K562 (cell line): Measurements from ENCODE around the gene SUFU. TPM values are rescaled to one million over a fixed set of nuclear protein-coding genes. Genes with fewer than 3 reads are reported as not detected.

ENCODE experiments used
- ETV1 ChIP-seq: fragments of 450-650 bp; conservative IDR thresholded peaks from 2 replicates; pipeline ENCODE4 v1.6.1; 2016; ENCODE audit warnings: missing genetic modification characterization, control low read depth, low read depth, missing compliant biosample characterization
- HDAC8 ChIP-seq: fragments of 450-650 bp; IDR thresholded peaks from 2 replicates; pipeline ENCODE4 v1.6.1; 2016; ENCODE audit warnings: mild to moderate bottlenecking, missing genetic modification characterization, moderate library complexity, missing compliant biosample characterization
- KLF6 ChIP-seq: fragments of 250-450 bp; sonication (Bioruptor Pico); IDR thresholded peaks from 2 replicates; pipeline ENCODE4 v1.4.0; 2020; ENCODE audit warnings: mild to moderate bottlenecking, moderate library complexity, borderline replicate concordance
- MECOM ChIP-seq: fragments of 250-450 bp; sonication (Bioruptor Pico); IDR thresholded peaks from 2 replicates; pipeline ENCODE4 v1.8.0; 2022; ENCODE audit warnings: inconsistent platforms
- NFIX ChIP-seq: fragments of 250-450 bp; sonication (Bioruptor Pico); IDR thresholded peaks from 2 replicates; pipeline ENCODE4 v1.4.0; 2020; ENCODE audit warnings: low read depth, mild to moderate bottlenecking, moderate library complexity
- RHOXF2B ChIP-seq: fragments of 250-450 bp; sonication (Bioruptor Pico); conservative IDR thresholded peaks from 2 replicates; pipeline ENCODE4 v1.5.1; 2021
- SMAD3 ChIP-seq: fragments of 450-650 bp; formaldehyde crosslinking; conservative IDR thresholded peaks from 2 replicates; pipeline ENCODE4 v1.4.0; 2020; ENCODE audit warnings: mild to moderate bottlenecking
- ZNF165 ChIP-seq: fragments of 250-450 bp; sonication (Bioruptor Pico); IDR thresholded peaks from 2 replicates; pipeline ENCODE4 v1.4.0; 2020; ENCODE audit warnings: borderline replicate concordance
- ZNF23 ChIP-seq: fragments of 250-450 bp; sonication (Bioruptor Pico); IDR thresholded peaks from 2 replicates; pipeline ENCODE4 v1.4.0; 2020; ENCODE audit warnings: mild to moderate bottlenecking
- ZNF57 ChIP-seq: fragments of 450-650 bp; formaldehyde crosslinking; IDR thresholded peaks from 2 replicates; pipeline ENCODE4 v1.4.0; 2020; ENCODE audit warnings: mild to moderate bottlenecking, moderate library complexity
- ZNF584 ChIP-seq: fragments of 200-800 bp; sonication (Bioruptor generic); IDR thresholded peaks from 2 replicates; pipeline ENCODE4 v1.6.1; 2016; ENCODE audit warnings: low read depth, mild to moderate bottlenecking, missing genetic modification characterization, missing compliant biosample characterization
- ZNF699 ChIP-seq: fragments of 250-450 bp; sonication (Bioruptor Pico); IDR thresholded peaks from 2 replicates; pipeline ENCODE4 v1.8.0; 2021; ENCODE audit warnings: mild to moderate bottlenecking, moderate library complexity; ENCODE audit not compliant: insufficient replicate concordance
- ZNF766 ChIP-seq: fragments of 200-800 bp; sonication (Bioruptor generic); conservative IDR thresholded peaks from 2 replicates; pipeline ENCODE4 v1.6.1; 2016; ENCODE audit warnings: missing genetic modification characterization, missing compliant biosample characterization
- polyA plus RNA-seq, 8 experiments: library from polyadenylated mRNA; depleted of rRNA in 4 of 8; stranded (reverse) in 5 of 8; unstranded in 3 of 8; fragments of >200 nt; fragmentation: Nextera tagmentation in 2 of 8; fragmentation: Illumina TruSeq in 1 of 8; extraction: Ambion mirVana in 2 of 8; extraction: Trizol in 1 of 8; gene quantifications; 2 replicates each; pipeline versions ENCODE4 v1.2.1 to v1.2.3, GENCODE V29; 2011 to 2014; ENCODE audit warnings: inconsistent platforms in 1 of 8, missing spikeins in 1 of 8
- total RNA-seq, 7 experiments: library from RNA; depleted of rRNA in 6 of 7; stranded (reverse); fragments of >200 nt in 6 of 7; fragmentation: Illumina TruSeq in 2 of 7; extraction: Trizol in 2 of 7; gene quantifications; 2 replicates each; pipeline versions ENCODE4 v1.2.1 to v1.2.3, GENCODE V29; 2011 to 2021; ENCODE audit warnings: low replicate concordance in 1 of 7
- TF ChIP-seq, protein P1 (sequence below): fragments of 450-650 bp; formaldehyde crosslinking; IDR thresholded peaks from 2 replicates; pipeline ENCODE4 v1.4.0; 2022; ENCODE audit warnings: mild to moderate bottlenecking, moderate library complexity
- TF ChIP-seq, protein P2 (sequence below), 2 experiments: fragments of 250-450 bp in 1 of 2; fragments of 450-650 bp in 1 of 2; sonication (Bioruptor Pico) in 1 of 2; IDR thresholded peaks; 2 replicates each; pipeline versions ENCODE4 v1.6.1 to v1.8.0; 2016 to 2021; ENCODE audit warnings: mild to moderate bottlenecking in 2 of 2, moderate library complexity in 2 of 2, missing compliant biosample characterization in 1 of 2, missing genetic modification characterization in 1 of 2
- TF ChIP-seq, protein P3 (sequence below): fragments of 450-650 bp; formaldehyde crosslinking; IDR thresholded peaks from 2 replicates; pipeline ENCODE4 v1.4.0; 2020; ENCODE audit warnings: mild to moderate bottlenecking, moderate library complexity
- TF ChIP-seq, protein P4 (sequence below): fragments of 250-450 bp; sonication (Bioruptor Pico); IDR thresholded peaks from 2 replicates; pipeline ENCODE4 v1.4.0; 2020; ENCODE audit warnings: borderline replicate concordance
- TF ChIP-seq, protein P5 (sequence below): fragments of 450-650 bp; formaldehyde crosslinking; IDR thresholded peaks from 2 replicates; pipeline ENCODE4 v1.4.0; 2020; ENCODE audit warnings: mild to moderate bottlenecking, moderate library complexity

SUFU gene
- total and polyA plus RNA-seq, 9 of the 15 experiments (the other 6 are each of a cell fraction or from before 2014, with no cell fraction given): 0.59 to 6.3 (median 0.82) TPM

DNA sequence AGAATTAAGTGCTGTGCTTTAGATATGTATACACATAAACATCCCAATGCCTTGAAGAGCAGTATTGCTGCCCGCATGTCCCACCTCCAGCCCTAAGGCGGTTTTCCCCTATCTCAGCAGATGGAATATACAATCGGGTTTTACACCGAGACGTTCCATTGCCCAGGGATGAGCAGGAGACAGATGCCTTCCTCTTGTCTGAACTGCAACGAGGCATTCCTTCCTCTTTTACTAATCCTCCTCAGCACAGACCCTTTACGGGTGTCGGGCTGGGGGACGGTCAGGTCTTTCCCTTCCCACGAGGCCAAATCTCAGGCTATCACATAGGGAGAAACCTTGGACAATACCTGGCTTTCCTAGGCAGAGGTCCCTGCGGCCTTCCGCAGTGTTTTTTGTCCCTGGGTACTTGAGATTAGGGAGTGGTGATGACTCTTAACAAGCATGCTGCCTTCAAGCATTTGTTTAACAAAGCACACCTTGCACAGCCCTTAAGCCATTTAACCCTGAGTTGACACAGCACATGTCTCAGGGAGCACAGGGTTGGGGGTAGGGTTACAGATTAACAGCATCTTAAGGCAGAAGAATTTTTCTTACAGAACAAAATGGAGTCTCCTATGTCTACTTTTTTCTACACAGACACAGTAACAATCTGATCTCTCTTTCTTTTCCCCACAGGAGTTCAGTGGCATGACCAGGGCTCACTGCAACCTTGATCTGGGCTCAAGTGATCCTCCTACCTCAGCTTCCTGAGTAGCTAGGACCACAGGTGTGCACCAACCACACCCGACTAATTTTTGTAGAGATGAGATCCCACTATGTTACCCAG, 48.9 kb upstream of the SUFU start (continued):
- TF ChIP-seq, protein P1, sequence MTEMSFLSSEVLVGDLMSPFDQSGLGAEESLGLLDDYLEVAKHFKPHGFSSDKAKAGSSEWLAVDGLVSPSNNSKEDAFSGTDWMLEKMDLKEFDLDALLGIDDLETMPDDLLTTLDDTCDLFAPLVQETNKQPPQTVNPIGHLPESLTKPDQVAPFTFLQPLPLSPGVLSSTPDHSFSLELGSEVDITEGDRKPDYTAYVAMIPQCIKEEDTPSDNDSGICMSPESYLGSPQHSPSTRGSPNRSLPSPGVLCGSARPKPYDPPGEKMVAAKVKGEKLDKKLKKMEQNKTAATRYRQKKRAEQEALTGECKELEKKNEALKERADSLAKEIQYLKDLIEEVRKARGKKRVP (CRISPR knock-in tag): peak; percentile 77
- TF ChIP-seq SMAD3 (CRISPR knock-in tag) (peak; percentile 93), ZNF23 (CRISPR knock-in tag) (peak; percentile 80), HDAC8 (peak; percentile 97), RHOXF2B (peak; percentile 89; the same call in 1 of the 2 replicates), ZNF57 (CRISPR knock-in tag) (0 out of 2 replicates have a peak, but pooled peaks have one; percentile 79), ZNF584 (CRISPR knock-in tag) (peak; percentile 90), KLF6 (CRISPR knock-in tag) (peak; percentile 96), ZNF165 (CRISPR knock-in tag) (peak; percentile 72; the same call in 1 of the 2 replicates), ZNF699 (peak; percentile 28), ZNF766 (CRISPR knock-in tag) (peak; percentile 78; the same call in 1 of the 2 replicates), ETV1 (tag) (peak; percentile 73), MECOM (CRISPR knock-in tag) (peak; percentile 98), NFIX (CRISPR knock-in tag) (0 out of 2 replicates have a peak, but pooled peaks have one; percentile 17)
- TF ChIP-seq, protein P2, sequence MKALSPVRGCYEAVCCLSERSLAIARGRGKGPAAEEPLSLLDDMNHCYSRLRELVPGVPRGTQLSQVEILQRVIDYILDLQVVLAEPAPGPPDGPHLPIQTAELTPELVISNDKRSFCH (CRISPR knock-in tag; IDR thresholded peaks at IDR 0.05): peak; percentile 75; the same call in 1 of the 2 replicates
- TF ChIP-seq, protein P2 (tag; IDR thresholded peaks at IDR 0.05): peak; percentile 98
- TF ChIP-seq, protein P3, sequence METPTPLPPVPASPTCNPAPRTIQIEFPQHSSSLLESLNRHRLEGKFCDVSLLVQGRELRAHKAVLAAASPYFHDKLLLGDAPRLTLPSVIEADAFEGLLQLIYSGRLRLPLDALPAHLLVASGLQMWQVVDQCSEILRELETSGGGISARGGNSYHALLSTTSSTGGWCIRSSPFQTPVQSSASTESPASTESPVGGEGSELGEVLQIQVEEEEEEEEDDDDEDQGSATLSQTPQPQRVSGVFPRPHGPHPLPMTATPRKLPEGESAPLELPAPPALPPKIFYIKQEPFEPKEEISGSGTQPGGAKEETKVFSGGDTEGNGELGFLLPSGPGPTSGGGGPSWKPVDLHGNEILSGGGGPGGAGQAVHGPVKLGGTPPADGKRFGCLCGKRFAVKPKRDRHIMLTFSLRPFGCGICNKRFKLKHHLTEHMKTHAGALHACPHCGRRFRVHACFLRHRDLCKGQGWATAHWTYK (CRISPR knock-in tag): peak; percentile 95
- TF ChIP-seq, protein P4, sequence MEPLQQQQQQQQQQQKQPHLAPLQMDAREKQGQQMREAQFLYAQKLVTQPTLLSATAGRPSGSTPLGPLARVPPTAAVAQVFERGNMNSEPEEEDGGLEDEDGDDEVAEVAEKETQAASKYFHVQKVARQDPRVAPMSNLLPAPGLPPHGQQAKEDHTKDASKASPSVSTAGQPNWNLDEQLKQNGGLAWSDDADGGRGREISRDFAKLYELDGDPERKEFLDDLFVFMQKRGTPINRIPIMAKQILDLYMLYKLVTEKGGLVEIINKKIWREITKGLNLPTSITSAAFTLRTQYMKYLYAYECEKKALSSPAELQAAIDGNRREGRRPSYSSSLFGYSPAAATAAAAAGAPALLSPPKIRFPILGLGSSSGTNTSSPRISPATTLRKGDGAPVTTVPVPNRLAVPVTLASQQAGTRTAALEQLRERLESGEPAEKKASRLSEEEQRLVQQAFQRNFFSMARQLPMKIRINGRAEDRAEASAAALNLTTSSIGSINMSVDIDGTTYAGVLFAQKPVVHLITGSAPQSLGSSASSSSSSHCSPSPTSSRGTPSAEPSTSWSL (CRISPR knock-in tag): peak; percentile 70; the same call in 1 of the 2 replicates
- TF ChIP-seq, protein P5, sequence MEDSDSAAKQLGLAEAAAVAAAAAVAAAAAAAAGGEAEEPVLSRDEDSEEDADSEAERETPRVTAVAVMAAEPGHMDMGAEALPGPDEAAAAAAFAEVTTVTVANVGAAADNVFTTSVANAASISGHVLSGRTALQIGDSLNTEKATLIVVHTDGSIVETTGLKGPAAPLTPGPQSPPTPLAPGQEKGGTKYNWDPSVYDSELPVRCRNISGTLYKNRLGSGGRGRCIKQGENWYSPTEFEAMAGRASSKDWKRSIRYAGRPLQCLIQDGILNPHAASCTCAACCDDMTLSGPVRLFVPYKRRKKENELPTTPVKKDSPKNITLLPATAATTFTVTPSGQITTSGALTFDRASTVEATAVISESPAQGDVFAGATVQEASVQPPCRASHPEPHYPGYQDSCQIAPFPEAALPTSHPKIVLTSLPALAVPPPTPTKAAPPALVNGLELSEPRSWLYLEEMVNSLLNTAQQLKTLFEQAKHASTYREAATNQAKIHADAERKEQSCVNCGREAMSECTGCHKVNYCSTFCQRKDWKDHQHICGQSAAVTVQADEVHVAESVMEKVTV (CRISPR knock-in tag): peak; percentile 28; the same call in 1 of the 2 replicates
- TF ChIP-seq, all 486 proteins: peak for 120; not testable (repeated sequence) for 366
